Measurements from ENCODE around the gene SHC2.

The SHC2 gene

DNA sequence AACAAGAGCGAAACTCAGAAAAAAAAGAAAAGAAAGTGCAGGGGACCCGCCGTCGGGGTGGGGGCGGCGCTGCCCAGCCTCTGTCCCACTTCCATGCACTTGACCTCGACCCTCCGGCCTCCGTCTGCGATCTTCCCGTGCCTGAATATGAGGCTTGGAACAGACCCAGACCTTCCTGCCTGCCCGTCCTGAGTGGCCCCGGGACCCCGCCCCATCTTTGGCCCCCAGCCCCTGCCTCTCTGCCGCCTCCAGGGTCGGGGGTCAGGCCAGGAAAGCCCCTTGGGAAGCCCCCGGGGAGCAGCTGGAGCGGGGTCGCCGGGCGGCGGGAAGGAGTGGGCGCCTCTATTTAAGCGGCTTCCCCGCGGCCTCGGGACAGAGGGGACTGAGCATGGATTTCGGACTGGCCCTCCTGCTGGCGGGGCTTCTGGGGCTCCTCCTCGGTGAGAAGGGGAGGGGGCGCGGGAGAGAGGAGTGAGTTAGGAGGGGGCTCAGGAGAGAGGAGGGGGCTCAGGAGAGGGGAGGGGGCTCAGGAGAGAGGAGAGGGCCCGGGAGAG, 35.4 kb upstream of the SHC2 start, which contains the start of gene MADCAM1:
Gene MADCAM1, plus strand, starts transcription at position 375 of the 554 bp plus-strand sequence. Its CDS starts 14 bp downstream, at position 389.
- no peak for TF ChIP-seq ZNF274 (IDR thresholded peaks at IDR 0.05; ENCODE audit: low read depth, low read length)
- no peak within 1 kb of the TSS for H3K4me3 ChIP-seq (ENCODE audit: low read length)

DNA sequence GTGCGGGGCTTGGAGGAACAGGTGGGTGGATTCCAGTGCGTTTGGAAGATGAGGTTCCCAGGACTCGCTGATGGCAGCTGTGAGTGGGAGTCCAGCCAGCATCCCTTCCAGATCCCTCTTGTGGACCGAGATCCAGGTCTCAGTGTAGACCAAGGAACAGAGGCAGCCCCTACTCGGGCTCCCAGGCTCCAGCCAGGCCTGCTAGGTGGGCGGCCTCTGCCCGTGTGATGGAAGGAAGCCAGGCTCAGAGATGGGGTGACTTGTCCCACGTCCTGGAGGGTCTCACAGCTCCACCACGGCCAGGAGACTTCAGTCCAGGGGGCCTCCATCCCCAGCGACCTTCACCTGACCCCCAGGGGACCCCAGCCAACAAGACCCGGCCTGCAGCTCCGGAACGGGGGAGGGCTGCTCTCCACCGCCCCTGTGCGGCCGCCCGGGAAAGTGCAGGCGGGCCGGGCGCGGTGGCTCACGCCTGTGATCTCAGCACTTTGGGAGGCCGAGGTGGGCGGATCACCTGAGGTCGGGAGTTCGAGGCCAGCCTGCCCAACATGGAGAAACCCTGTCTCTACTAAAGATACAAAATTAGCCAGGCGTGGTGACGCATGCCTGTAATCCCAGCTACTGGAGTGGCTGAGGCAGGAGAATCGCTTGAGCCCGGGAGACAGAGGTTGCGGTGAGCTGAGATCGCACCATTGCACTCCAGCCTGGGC, 34.7 kb upstream of the SHC2 start:
- no peak for TF ChIP-seq ZNF274 (IDR thresholded peaks at IDR 0.05; ENCODE audit: low read depth, low read length)
- no peak overlapping the region for H3K4me3 ChIP-seq (ENCODE audit: low read length)

DNA sequence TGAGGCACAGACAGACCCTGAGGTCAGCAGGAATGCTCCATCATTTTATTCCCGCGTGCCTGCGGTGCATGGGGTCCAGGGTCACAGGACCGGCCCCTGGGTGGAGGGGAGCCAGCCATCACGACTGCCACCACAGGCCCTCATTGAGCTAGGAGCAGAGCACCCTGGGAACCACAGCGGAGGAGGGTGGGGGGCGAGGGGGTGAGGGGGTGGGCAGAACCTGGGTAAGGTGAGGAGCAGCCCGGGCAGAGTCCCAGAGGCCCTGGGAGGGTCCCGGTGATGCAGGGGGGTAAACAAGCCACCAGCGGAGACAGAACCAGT, 34.2 kb upstream of the SHC2 start:
- H3K4me3 ChIP-seq (ENCODE audit: low read length) = no peak overlapping the region

DNA sequence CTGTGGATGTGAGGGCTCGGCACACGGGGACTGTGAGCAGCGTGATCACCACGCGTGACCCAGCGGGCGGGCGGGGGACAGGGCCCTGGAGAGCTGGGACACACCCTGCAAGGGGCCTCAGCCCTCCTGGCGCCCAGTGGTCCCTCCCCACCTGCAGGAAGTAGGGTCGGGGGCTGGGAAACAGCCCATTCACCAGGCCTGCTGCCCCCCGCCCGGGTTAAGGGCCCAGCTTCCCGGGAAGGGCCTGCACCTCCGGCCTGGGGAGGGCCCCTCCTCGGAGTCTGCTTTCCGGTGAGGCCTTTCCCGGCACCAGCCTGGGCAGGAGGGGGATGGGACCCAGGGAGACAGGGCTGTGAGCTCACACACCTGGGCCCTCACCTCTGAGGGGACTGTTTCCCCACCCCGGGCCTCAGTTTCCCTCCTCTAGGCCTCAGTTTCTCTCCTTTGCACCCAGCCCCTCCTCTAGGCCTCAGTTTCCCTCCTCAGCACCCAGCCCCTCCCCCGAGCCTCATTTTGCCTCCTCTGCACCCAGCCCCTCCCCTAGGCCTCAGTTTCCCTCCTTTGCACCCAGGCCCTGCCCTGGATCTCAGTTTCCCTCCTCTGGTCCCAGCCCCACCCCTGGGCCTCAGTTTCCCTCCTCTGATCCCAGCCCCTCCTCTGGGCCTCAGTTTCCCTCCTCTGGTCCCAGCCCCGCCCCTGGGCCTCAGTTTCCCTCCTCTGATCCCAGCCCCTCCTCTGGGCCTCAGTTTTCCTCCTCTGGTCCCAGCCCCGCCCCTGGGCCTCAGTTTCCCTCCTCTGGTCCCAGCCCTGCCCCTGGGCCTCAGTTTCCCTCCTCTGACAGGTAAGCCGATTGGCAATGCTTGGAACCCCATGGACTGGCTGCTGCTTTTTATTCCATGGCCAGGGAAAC, 33.6 kb upstream of the SHC2 start:
- no peak for TF ChIP-seq ZNF274 (IDR thresholded peaks at IDR 0.05; ENCODE audit: low read depth, low read length)

More for the DNA sequence above, 34.2 kb upstream of the SHC2 start:
- no peak for TF ChIP-seq ZNF274 (IDR thresholded peaks at IDR 0.05; ENCODE audit: low read depth, low read length)

DNA sequence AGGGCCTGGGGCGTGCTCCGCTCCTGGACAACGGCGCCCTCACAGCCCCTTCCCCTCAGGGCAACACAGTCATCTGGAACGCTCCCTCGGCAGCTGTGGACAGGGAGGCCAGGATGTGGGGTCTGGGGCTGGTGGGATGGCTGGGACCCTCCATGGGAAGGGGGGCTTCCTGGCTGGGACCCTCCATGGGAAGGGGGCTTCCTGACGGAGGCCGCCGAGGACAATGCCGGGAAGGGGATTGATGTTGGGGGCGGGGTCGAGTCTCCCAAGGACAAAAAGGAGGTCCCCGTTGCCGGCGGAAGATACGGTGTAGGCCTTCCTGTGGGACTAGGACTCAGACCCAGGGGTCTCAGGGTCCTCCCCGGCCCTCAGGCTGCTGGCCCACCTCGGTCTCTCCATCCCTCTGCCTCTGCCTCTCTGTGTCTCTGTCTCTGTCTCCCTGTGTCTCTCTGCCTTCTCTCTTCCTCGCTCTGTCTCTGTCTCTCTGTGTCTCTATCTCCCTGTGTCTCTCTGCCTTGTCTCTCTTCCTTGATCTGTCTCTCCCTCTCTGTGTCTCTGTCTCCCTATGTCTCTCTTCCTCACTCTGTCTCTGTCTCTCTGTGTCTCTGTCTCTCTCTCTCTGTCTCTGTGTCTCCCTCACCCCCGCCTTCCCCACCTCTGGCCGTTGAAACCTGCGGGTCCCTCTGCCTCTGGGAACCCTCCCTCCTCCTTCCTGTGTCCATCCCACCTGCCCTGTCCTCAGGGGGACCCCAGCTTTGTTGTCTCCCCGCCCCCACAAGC, 32.7 kb upstream of the SHC2 start:
- no peak overlapping the region for H3K4me3 ChIP-seq (ENCODE audit: low read length)
- TF ChIP-seq ZNF274 (IDR thresholded peaks at IDR 0.05; ENCODE audit: low read depth, low read length) = no peak

More for the DNA sequence above, 33.6 kb upstream of the SHC2 start:
- H3K4me3 ChIP-seq (ENCODE audit: low read length) = no peak overlapping the region

DNA sequence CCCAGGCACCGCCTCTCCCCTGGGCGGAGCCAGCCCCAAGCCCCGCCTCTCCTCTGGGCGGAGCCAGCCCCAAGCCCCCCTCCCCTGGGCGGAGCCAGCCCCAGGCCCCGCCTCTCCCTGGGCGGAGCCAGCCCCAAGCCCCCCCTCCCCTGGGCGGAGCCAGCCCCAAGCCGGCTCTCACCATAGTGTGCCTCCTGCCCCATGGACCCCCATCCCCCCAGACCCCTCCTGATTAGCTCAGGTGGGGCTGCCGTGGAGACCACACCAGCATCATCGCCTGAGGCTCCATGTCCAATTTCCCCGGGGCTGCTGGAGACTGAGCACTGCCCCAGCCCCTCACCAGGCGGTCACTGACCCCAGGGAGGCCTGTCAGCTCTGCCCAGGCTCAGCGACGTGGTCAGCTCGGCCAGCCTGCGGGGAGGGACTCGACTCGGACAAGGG, 31.3 kb upstream of the SHC2 start:
- H3K4me3 ChIP-seq (ENCODE audit: low read length) = no peak overlapping the region
- TF ChIP-seq ZNF274 (IDR thresholded peaks at IDR 0.05; ENCODE audit: low read depth, low read length) = no peak

DNA sequence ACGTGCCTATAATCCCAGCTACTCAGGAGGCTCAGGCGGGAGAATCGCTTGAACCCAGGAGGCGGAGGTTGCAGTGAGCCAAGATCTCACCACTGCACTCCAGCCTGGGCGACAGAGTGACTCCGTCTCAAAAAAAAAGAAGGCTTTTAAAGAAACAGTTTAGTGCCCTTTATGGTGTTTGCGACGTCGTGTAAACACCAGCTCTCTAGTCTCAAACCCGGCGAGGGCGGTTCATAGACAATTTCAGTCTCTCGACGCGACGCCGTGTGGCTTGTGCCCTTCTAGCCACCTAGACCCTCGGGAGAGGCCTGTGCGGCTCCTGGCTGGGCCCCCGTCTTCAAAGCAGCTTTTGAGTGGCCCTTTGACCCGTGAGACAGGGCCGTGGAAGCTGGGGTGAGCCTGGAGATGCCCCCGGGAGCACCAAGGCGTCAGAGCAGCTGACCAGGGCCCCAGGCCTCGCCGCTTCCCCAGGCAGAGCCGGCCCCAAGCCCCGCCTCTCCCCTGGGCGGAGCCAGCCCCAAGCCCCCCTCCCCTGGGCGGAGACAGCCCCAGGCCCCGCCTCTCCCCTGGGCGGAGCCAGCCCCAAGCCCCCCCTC, 30.4 kb upstream of the SHC2 start:
- no peak for TF ChIP-seq ZNF274 (IDR thresholded peaks at IDR 0.05; ENCODE audit: low read depth, low read length)
- no peak overlapping the region for H3K4me3 ChIP-seq (ENCODE audit: low read length)

DNA sequence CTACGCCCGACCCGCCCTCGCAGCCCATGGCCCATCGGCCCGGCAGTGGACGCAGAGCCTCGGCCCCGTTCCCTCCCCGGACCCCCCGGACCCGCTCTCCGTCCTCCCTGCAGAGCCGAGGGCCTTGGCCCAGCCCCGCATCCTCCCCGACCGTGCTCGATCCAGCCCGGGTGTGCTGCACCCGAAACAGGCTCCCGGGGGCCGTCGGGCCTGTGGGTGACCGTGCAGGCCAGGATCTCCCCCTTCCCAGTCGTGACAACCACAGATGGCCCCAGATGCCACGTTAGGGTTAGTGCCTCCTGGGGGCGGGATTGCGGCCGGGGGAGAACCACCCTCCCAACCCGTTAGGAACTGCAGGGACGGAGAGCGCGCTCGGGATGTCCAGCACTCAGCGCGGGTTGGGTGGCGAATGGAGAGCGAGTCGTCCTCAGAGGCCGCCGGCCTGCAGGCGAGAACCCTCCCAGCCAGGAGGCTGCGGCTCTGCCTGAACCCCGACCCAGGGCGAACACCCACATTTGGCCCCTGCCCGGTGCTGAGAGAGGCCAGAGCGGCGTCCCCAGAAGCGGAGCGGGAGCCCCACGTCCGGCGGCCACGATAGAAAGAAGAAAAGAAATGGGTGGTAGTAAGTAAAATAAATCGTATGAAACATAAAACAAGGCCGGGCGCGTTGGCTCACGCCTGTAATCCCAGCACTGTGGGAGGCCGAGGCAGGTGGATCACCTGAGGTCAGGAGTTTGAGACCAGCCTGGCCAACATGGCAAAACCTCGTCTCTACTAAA, 28.8 kb upstream of the SHC2 start:
- peak overlapping the region; percentile 93 for H3K4me3 ChIP-seq (ENCODE audit: low read length)
- no peak for TF ChIP-seq ZNF274 (IDR thresholded peaks at IDR 0.05; ENCODE audit: low read depth, low read length)

DNA sequence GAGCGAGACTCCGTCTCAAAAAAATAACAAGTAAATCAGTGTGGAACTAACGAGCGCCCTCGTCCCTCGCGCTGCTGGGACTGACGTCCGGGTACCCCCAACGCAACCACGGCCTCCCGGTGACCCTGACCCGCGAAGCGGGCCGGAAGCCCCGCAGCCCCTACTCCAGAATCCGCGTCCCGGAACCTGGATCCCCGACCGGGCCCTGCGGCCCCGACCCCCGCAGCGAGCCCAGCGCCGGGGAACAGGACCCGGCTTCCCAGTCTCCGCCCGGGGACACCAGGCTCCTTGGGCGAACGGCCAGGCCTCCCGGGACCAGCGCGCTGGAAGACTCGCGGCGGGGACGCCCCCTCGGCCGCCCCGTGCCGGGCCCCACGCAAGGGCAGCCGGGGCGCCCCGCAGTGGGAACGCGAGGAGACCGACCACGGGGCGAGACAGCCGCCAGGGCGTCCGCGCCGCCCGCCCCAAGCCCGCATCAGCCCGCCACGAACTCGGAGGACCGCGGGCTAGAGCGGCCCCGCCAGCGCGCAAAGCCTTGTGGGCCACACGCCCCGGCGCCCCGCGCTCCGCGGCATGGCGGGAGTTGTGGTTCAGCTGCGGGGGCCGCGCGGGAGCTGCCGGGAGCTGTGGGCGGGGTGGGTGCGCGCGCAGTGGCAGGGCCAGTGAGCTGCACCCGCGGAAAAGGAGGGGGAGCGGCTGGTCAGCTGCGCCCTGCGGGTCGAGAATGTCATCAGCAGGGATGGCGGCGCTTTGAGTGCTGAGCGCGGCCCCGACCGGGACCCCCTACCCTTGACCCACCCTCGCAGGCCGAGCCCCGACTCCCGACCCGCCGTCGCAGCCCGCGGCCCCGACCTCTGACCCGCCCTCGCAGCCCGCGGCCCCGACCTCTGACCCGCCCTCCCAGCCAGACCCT, 27.9 kb upstream of the SHC2 start:
- H3K4me3 ChIP-seq (ENCODE audit: low read length) = peak overlapping the region; percentile 93
- TF ChIP-seq ZNF274 (IDR thresholded peaks at IDR 0.05; ENCODE audit: low read depth, low read length) = no peak

DNA sequence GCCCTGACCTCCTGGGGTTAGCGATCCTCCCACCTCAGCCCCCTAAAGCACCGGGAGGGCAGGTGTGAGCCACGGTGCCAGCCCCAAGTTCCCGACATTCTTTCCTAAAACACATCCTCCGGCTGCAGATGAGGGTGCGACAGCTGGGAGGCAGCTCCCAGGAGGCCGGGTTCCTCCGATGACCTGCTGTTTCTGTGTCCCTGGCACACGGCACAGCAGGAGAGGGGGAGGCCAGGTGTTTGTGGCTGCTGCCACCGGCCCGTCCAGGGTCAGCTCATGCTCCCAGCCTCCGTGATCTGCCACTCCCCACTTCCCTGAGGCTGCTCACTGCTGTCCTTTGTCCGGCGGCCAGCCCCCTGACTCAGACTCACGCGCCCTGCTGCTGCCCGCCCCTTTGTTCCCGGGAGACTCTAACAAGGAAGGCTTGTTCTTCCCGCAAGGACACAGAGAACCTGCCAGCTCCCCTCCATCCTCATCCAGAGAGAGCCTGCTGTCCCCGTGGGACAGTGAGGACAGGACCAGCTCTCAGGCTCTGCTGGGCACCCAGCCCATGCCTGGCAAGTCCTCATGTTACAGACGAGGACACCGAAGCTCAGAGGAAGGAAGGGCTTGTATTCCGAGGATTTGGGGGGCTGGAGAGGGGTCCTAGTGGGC, 24.9 kb upstream of the SHC2 start:
- no peak overlapping the region for H3K4me3 ChIP-seq (ENCODE audit: low read length)
- no peak for TF ChIP-seq ZNF274 (IDR thresholded peaks at IDR 0.05; ENCODE audit: low read depth, low read length)

DNA sequence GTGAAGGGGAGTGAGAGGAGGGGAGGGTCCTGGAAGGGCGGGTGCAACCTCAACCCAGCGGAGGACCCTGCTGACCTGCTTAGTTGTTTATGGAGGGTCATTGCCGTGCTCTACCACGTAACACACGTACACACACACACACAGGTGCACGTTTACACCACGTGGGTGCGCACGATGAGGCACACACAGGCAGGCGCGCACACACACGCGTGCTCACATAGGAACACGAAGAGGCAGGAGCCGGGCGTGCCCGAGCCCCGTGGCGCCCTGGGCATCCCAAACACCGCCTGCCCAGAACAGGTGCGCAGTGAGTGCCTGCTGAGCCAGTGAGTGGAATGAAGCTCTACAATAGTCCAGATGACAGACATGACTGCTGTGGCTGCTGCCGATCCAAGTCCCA, 24.2 kb upstream of the SHC2 start:
- TF ChIP-seq ZNF274 (IDR thresholded peaks at IDR 0.05; ENCODE audit: low read depth, low read length) = no peak
- H3K4me3 ChIP-seq (ENCODE audit: low read length) = no peak overlapping the region
